Measurements from ENCODE around the gene CRYBG3.
A peak's percentile ranks its signal among the peaks of the same experiment; 100 is the strongest.

The CRYBG3 gene

GRCh38 chr3:97969541-97969940 is 147.7 kb downstream of the CRYBG3 start:
- DNase-seq (no peak), ATAC-seq (ENCODE audit: insufficient read depth, low read depth) (no peak)
- Histone ChIP-seq H3K4me1 (ENCODE audit: insufficient read depth, low read length) (peaks cover 47% of the 10 kb centered on the region), H3K79me2 (ENCODE audit: insufficient read depth, low read length) (peaks cover 29% of the 10 kb centered on the region; the same call in 1 of the 2 replicates), H3K36me3 (ENCODE audit: insufficient read depth, low read length) (peaks cover 6% of the 10 kb centered on the region; the same call in 1 of the 2 replicates), H3K27ac (ENCODE audit: low read length) (no peak overlapping the region), H3K4me3 (ENCODE audit: low read depth in 1 of 2, low read length in 2 of 2) (no peak overlapping the region), H3K9ac (ENCODE audit: low read depth, low read length) (no peak overlapping the region), H3K9me3 (ENCODE audit: insufficient read depth, low read length, severe bottlenecking) (no peaks in the 10 kb centered on the region), H3K27me3 (ENCODE audit: insufficient read depth, low read length, poor library complexity) (no peaks in the 10 kb centered on the region), H3K4me2 (ENCODE audit: insufficient read depth, low read length) (peak overlapping the region; percentile 60; the same call in 1 of the 2 replicates), H2AFZ (ENCODE audit: low read depth, low read length) (no peak overlapping the region), H4K20me1 (ENCODE audit: insufficient read depth, low read length) (no peaks in the 10 kb centered on the region)
- no peak for TF ChIP-seq EZH2 (IDR thresholded peaks at IDR 0.05; ENCODE audit: borderline replicate concordance, low read depth, low read length, severe bottlenecking)
- no peak for TF ChIP-seq CTCF (IDR thresholded peaks at IDR 0.05; ENCODE audit: borderline replicate concordance, extremely low read depth, low read length, poor library complexity, severe bottlenecking)

GRCh38 chr3:97970156-97970555 is 148.3 kb downstream of the CRYBG3 start:
- no peaks in the 10 kb centered on the region for H3K9me3 ChIP-seq (ENCODE audit: insufficient read depth, low read length, severe bottlenecking)
- H3K79me2 ChIP-seq (ENCODE audit: insufficient read depth, low read length), result peaks cover 29% of the 10 kb centered on the region; the same call in 1 of the 2 replicates
- ATAC-seq (ENCODE audit: insufficient read depth, low read depth), result no peak
- no peak overlapping the region for H3K27ac ChIP-seq (ENCODE audit: low read length)
- no peaks in the 10 kb centered on the region for H4K20me1 ChIP-seq (ENCODE audit: insufficient read depth, low read length)
- no peak overlapping the region for H2AFZ ChIP-seq (ENCODE audit: low read depth, low read length)
- H3K4me2 ChIP-seq (ENCODE audit: insufficient read depth, low read length), result peak overlapping the region; percentile 60
- H3K36me3 ChIP-seq (ENCODE audit: insufficient read depth, low read length), result peaks cover 6% of the 10 kb centered on the region; the same call in 1 of the 2 replicates
- no peak for TF ChIP-seq EZH2 (IDR thresholded peaks at IDR 0.05; ENCODE audit: borderline replicate concordance, low read depth, low read length, severe bottlenecking)
- TF ChIP-seq CTCF (IDR thresholded peaks at IDR 0.05; ENCODE audit: borderline replicate concordance, extremely low read depth, low read length, poor library complexity, severe bottlenecking), result no peak
- peaks cover 52% of the 10 kb centered on the region for H3K4me1 ChIP-seq (ENCODE audit: insufficient read depth, low read length)
- H3K9ac ChIP-seq (ENCODE audit: low read depth, low read length), result no peak overlapping the region
- no peak overlapping the region for H3K4me3 ChIP-seq (ENCODE audit: low read depth in 1 of 2, low read length in 2 of 2)
- no peaks in the 10 kb centered on the region for H3K27me3 ChIP-seq (ENCODE audit: insufficient read depth, low read length, poor library complexity)
- no peak for DNase-seq

- Histone ChIP-seq H2AFZ (ENCODE audit: low read depth, low read length) (peak overlapping the region; percentile 63), H3K27me3 (ENCODE audit: insufficient read depth, low read length, poor library complexity) (no peaks in the 10 kb centered on the region), H3K36me3 (ENCODE audit: insufficient read depth, low read length) (peaks cover 6% of the 10 kb centered on the region; the same call in 1 of the 2 replicates), H3K4me2 (ENCODE audit: insufficient read depth, low read length) (peak overlapping the region; percentile 60), H3K27ac (ENCODE audit: low read length) (peak overlapping the region; percentile 10; the same call in 1 of the 2 replicates), H3K79me2 (ENCODE audit: insufficient read depth, low read length) (peaks cover 29% of the 10 kb centered on the region; the same call in 1 of the 2 replicates), H3K9ac (ENCODE audit: low read depth, low read length) (peak overlapping the region; percentile 61), H3K9me3 (ENCODE audit: insufficient read depth, low read length, severe bottlenecking) (no peaks in the 10 kb centered on the region), H3K4me3 (ENCODE audit: low read depth in 1 of 2, low read length in 2 of 2) (peak overlapping the region; percentile 1 to 61; a peak in 3 of 4 replicates), H4K20me1 (ENCODE audit: insufficient read depth, low read length) (no peaks in the 10 kb centered on the region), H3K4me1 (ENCODE audit: insufficient read depth, low read length) (peaks cover 52% of the 10 kb centered on the region)
- no peak for DNase-seq
- TF ChIP-seq EZH2 (IDR thresholded peaks at IDR 0.05; ENCODE audit: borderline replicate concordance, low read depth, low read length, severe bottlenecking) (no peak), CTCF (IDR thresholded peaks at IDR 0.05; ENCODE audit: borderline replicate concordance, extremely low read depth, low read length, poor library complexity, severe bottlenecking) (no peak)
- no peak for ATAC-seq (ENCODE audit: insufficient read depth, low read depth)
These were observed 149.3 kb downstream of the CRYBG3 start for GRCh38 chr3:97970956-97971620.
